Coronary artery (tissue), 2 donors: ENCODE results near the gene MTCP1.
A peak's percentile ranks its signal among the peaks of the same experiment; 100 is the strongest.

Experiments used
- DNase-seq: peaks from one replicate; pipeline ENCODE4 v3.0.0-alpha.2; 2017; ENCODE audit warnings: low spot score
- H3K27ac ChIP-seq, 2 donors: fragments of 200-600 bp; sonication (generic); one replicate each; pipeline ENCODE4 v1.5.1; 2016 to 2019
- H3K4me3 ChIP-seq: fragments of 200-600 bp; sonication (generic); 2 replicates; pipeline ENCODE4 v1.5.1; 2016; ENCODE audit warnings: mild to moderate bottlenecking, moderate library complexity
- CTCF ChIP-seq: fragments of 200-600 bp; sonication (generic); IDR thresholded peaks from one replicate; pipeline ENCODE4 v1.5.1; 2019; ENCODE audit warnings: antibody characterized with exemption

MTCP1 gene

GRCh38 chrX:155069414-155069813 is 1.5 kb downstream of the MTCP1 start:
- Histone ChIP-seq H3K27ac (no peak overlapping the region), H3K4me3 (peak overlapping the region; percentile 80)
- DNase-seq, result no peak
- TF ChIP-seq CTCF, result no peak

GRCh38 chrX:155068165-155068564 is 2.8 kb downstream of the MTCP1 start:
- TF ChIP-seq CTCF, result no peak
- no peak for DNase-seq
- Histone ChIP-seq H3K27ac (no peak overlapping the region), H3K4me3 (no peak overlapping the region)

GRCh38 chrX:155065035-155065734 is 5.8 kb downstream of the MTCP1 start:
- Histone ChIP-seq H3K27ac (no peak overlapping the region), H3K4me3 (no peak overlapping the region)
- no peak for DNase-seq
- no peak for TF ChIP-seq CTCF

- no peak for DNase-seq
- Histone ChIP-seq H3K27ac (no peak overlapping the region), H3K4me3 (no peak overlapping the region)
- no peak for TF ChIP-seq CTCF
Observed at GRCh38 chrX:155061760-155062159, 9.2 kb downstream of the MTCP1 start.

GRCh38 chrX:155056877-155057792 is 13.8 kb downstream of the MTCP1 start:
- peak; percentile 75 for TF ChIP-seq CTCF
- DNase-seq, result peak; percentile 79
- Histone ChIP-seq H3K4me3 (peak overlapping the region; percentile 32), H3K27ac (peak overlapping the region in 1 of 2 donors; percentile 47)

GRCh38 chrX:155056471-155056870 is 14.5 kb downstream of the MTCP1 start:
- no peak overlapping the region for H3K27ac ChIP-seq
- no peak for TF ChIP-seq CTCF
- H3K4me3 ChIP-seq, result no peak overlapping the region
- no peak for DNase-seq
